Ishikawa (cell line): Measurements from ENCODE around the gene SGMS1.

ENCODE experiments used
- CEBPB ChIP-seq: IDR thresholded peaks from 2 replicates; pipeline ENCODE4 v1.6.1; 2012
- CREB1 ChIP-seq: IDR thresholded peaks from 2 replicates; pipeline ENCODE4 v1.6.1; 2012; ENCODE audit warnings: low read depth
- EGR1 ChIP-seq: IDR thresholded peaks from 2 replicates; pipeline ENCODE4 v1.6.1; 2012
- EP300 ChIP-seq: IDR thresholded peaks from 2 replicates; pipeline ENCODE4 v1.6.1; 2012; ENCODE audit warnings: borderline replicate concordance
- NFIC ChIP-seq: IDR thresholded peaks from 2 replicates; pipeline ENCODE4 v1.6.1; 2012
- TAF1 ChIP-seq: IDR thresholded peaks from 2 replicates; pipeline ENCODE4 v1.6.1; 2012; ENCODE audit warnings: low read depth, mild to moderate bottlenecking
- TEAD4 ChIP-seq: IDR thresholded peaks from 2 replicates; pipeline ENCODE4 v1.6.1; 2012
- YY1 ChIP-seq: IDR thresholded peaks from 2 replicates; pipeline ENCODE4 v1.6.1; 2012; ENCODE audit warnings: low read depth
- TF ChIP-seq, protein P1 (sequence below): IDR thresholded peaks from 2 replicates; pipeline ENCODE4 v1.6.1; 2012; ENCODE audit warnings: low read depth, mild to moderate bottlenecking
- TF ChIP-seq, protein P2 (sequence below): IDR thresholded peaks from 2 replicates; pipeline ENCODE4 v1.6.1; 2012

DNA sequence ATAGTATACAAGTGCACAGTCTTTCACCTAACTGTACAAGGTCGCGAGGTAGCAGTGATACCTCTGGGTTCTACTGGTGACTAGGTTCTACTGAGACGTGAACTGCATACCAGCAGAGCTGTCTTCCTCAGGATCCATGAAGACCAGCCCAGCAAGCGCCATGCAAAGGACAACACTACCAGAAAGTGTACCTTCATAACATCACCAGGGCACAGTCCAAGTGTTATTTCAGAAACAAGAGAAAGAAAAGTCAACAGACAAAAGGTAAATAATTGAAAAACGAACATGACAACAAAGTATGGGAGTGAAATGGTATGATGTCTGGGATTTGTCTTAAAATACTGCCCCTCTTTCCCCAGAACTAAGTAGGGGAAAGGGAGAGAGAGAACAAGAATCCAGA lies 231.3 kb downstream of the SGMS1 start:
- TF ChIP-seq TAF1 (no peak), CREB1 (no peak), EP300 (no peak), NFIC (no peak), YY1 (no peak), TEAD4 (no peak), EGR1 (no peak), CEBPB (no peak)
- TF ChIP-seq, protein P1, sequence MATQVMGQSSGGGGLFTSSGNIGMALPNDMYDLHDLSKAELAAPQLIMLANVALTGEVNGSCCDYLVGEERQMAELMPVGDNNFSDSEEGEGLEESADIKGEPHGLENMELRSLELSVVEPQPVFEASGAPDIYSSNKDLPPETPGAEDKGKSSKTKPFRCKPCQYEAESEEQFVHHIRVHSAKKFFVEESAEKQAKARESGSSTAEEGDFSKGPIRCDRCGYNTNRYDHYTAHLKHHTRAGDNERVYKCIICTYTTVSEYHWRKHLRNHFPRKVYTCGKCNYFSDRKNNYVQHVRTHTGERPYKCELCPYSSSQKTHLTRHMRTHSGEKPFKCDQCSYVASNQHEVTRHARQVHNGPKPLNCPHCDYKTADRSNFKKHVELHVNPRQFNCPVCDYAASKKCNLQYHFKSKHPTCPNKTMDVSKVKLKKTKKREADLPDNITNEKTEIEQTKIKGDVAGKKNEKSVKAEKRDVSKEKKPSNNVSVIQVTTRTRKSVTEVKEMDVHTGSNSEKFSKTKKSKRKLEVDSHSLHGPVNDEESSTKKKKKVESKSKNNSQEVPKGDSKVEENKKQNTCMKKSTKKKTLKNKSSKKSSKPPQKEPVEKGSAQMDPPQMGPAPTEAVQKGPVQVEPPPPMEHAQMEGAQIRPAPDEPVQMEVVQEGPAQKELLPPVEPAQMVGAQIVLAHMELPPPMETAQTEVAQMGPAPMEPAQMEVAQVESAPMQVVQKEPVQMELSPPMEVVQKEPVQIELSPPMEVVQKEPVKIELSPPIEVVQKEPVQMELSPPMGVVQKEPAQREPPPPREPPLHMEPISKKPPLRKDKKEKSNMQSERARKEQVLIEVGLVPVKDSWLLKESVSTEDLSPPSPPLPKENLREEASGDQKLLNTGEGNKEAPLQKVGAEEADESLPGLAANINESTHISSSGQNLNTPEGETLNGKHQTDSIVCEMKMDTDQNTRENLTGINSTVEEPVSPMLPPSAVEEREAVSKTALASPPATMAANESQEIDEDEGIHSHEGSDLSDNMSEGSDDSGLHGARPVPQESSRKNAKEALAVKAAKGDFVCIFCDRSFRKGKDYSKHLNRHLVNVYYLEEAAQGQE: no peak
- TF ChIP-seq, protein P2, sequence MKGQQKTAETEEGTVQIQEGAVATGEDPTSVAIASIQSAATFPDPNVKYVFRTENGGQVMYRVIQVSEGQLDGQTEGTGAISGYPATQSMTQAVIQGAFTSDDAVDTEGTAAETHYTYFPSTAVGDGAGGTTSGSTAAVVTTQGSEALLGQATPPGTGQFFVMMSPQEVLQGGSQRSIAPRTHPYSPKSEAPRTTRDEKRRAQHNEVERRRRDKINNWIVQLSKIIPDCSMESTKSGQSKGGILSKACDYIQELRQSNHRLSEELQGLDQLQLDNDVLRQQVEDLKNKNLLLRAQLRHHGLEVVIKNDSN: no peak
